GM12874 (cell line): Measurements from ENCODE around the gene PCDHGA12.
A peak's percentile ranks its signal among the peaks of the same experiment; 100 is the strongest.
"Not testable (repeated sequence)": the region's sequence is repeated elsewhere in the genome, so short reads cannot be mapped to it uniquely, and the experiment has no call there.

Source experiments
- CTCF ChIP-seq: IDR thresholded peaks from 2 replicates; pipeline ENCODE4 v1.5.1; 2011; ENCODE audit warnings: low read depth, mild to moderate bottlenecking, control low read depth, low read length, moderate library complexity; ENCODE audit not compliant: insufficient read depth

The PCDHGA12 gene

GRCh38 chr5:141430332-141431113 lies at the start of gene PCDHGA12:
TSS of gene PCDHGA12 (plus strand) at chr5:141430507. CDS start at chr5:141430760, 253 bp downstream.
- peak; percentile 53 for TF ChIP-seq CTCF

GRCh38 chr5:141382469-141383294 lies 47.6 kb upstream of the PCDHGA12 start, which contains the start of gene PCDHGA7:
TSS of gene PCDHGA7 (plus strand) at chr5:141382742. CDS start at chr5:141382900, 158 bp downstream.
- no peak for TF ChIP-seq CTCF

- TF ChIP-seq CTCF = no peak
Measured at GRCh38 chr5:141383345-141383744, 47.0 kb upstream of the PCDHGA12 start.

- TF ChIP-seq CTCF = no peak
Measured at GRCh38 chr5:141384471-141385267, 45.6 kb upstream of the PCDHGA12 start.

- TF ChIP-seq CTCF = not testable (repeated sequence)
Measured at GRCh38 chr5:141387557-141388311, 42.6 kb upstream of the PCDHGA12 start, which contains the start of gene PCDHGB4. TSS of gene PCDHGB4 (plus strand) at chr5:141387698. CDS start at chr5:141387885, 187 bp downstream.

GRCh38 chr5:141388661-141389060 lies 41.6 kb upstream of the PCDHGA12 start:
- TF ChIP-seq CTCF = no peak
